Esophagus (tissue), 2 donors: ENCODE data around the gene TMCC1. TPM values are rescaled to one million over a fixed set of nuclear protein-coding genes. Genes with fewer than 3 reads are reported as not detected.
"Not testable (repeated sequence)": the region's sequence is repeated elsewhere in the genome, so short reads cannot be mapped to it uniquely, and the experiment has no call there.

Experiments used
- H3K27ac ChIP-seq, 2 donors: one replicate each; pipeline ENCODE4 v1.5.1; 2013; ENCODE audit warnings: low read depth in 2 of 2, mild to moderate bottlenecking in 2 of 2, inconsistent platforms in 1 of 2, low read length in 1 of 2, moderate library complexity in 1 of 2
- H3K27me3 ChIP-seq, 2 donors: one replicate each; pipeline ENCODE4 v1.6.1; 2013; ENCODE audit warnings: low read length in 2 of 2, control low read depth in 1 of 2, mild to moderate bottlenecking in 1 of 2; ENCODE audit not compliant: insufficient read depth in 2 of 2, control insufficient read depth in 1 of 2
- H3K36me3 ChIP-seq, 2 donors: one replicate each; pipeline ENCODE4 v1.6.1; 2013; ENCODE audit warnings: low read length in 1 of 2; ENCODE audit not compliant: control insufficient read depth in 2 of 2, insufficient read depth in 2 of 2
- H3K4me1 ChIP-seq, 2 donors: one replicate each; pipeline ENCODE4 v1.6.1; 2013; ENCODE audit warnings: low read length in 1 of 2; ENCODE audit not compliant: control insufficient read depth in 2 of 2, insufficient read depth in 2 of 2
- H3K4me3 ChIP-seq, 2 donors: one replicate each; pipeline ENCODE4 v1.5.1; 2013; ENCODE audit warnings: low read length in 2 of 2, mild to moderate bottlenecking in 2 of 2, low read depth in 1 of 2, moderate library complexity in 1 of 2
- H3K9me3 ChIP-seq, 2 donors: one replicate each; pipeline ENCODE4 v1.6.1; 2013; ENCODE audit warnings: mild to moderate bottlenecking in 2 of 2, low read depth in 1 of 2, low read length in 1 of 2, moderate library complexity in 1 of 2; ENCODE audit not compliant: control insufficient read depth in 2 of 2, insufficient read depth in 1 of 2
- WGBS, 2 donors: extraction: QIAGEN DNeasy Blood & Tissue Kit; methylation state at CpG; one replicate each; pipeline ENCODE4 v1.1.7; 2013; 5-methylcytosine and 5-hydroxymethylcytosine counted together
- polyA plus RNA-seq, 2 donors: library from polyadenylated mRNA; stranded (reverse); fragments of 200-250 nt; gene quantifications; one replicate each; pipeline ENCODE4 v1.2.3, GENCODE V29; 2013
- donor health status: healthy with polysubstance abuse.
- donor health status: Bipolar disorder and iron deficiency.

Gene TMCC1
- polyA plus RNA-seq, 2 donors, result 8.4 to 9.5 TPM

GRCh38 chr3:129769616-129770015, 123.9 kb downstream of the TMCC1 start:
- no peak overlapping the region for H3K4me3 ChIP-seq
- WGBS, 2 donors, result 95 to 96% methylated on average over 3 of the region's 3 CpGs
- H3K27me3 ChIP-seq, result no peaks in the 10 kb centered on the region
- H3K36me3 ChIP-seq, result no peaks in the 10 kb centered on the region
- no peaks in the 10 kb centered on the region for H3K4me1 ChIP-seq
- no peak overlapping the region for H3K27ac ChIP-seq
- H3K9me3 ChIP-seq, result no peaks in the 10 kb centered on the region

- Histone ChIP-seq H3K9me3 (no peaks in the 10 kb centered on the region), H3K36me3 (no peaks in the 10 kb centered on the region), H3K4me1 (no peaks in the 10 kb centered on the region), H3K4me3 (no peak overlapping the region), H3K27ac (no peak overlapping the region), H3K27me3 (no peaks in the 10 kb centered on the region)
- 74 to 76% methylated on average over 1 of the region's 1 CpG for WGBS, 2 donors
Measured at GRCh38 chr3:129768728-129769127, 124.8 kb downstream of the TMCC1 start.

GRCh38 chr3:129766135-129766534, 127.4 kb downstream of the TMCC1 start:
- H3K27me3 ChIP-seq, result no peaks in the 10 kb centered on the region
- WGBS, 2 donors, result 80 to 88% methylated on average over 2 of the region's 2 CpGs
- H3K27ac ChIP-seq, result no peak overlapping the region
- no peaks in the 10 kb centered on the region for H3K36me3 ChIP-seq
- no peaks in the 10 kb centered on the region for H3K9me3 ChIP-seq
- no peak overlapping the region for H3K4me3 ChIP-seq
- H3K4me1 ChIP-seq, result no peaks in the 10 kb centered on the region

- no peaks in the 10 kb centered on the region for H3K36me3 ChIP-seq
- H3K27ac ChIP-seq, result no peak overlapping the region
- H3K4me3 ChIP-seq, result no peak overlapping the region
- no peaks in the 10 kb centered on the region for H3K9me3 ChIP-seq
- no peaks in the 10 kb centered on the region for H3K4me1 ChIP-seq
- no peaks in the 10 kb centered on the region for H3K27me3 ChIP-seq
Measured at GRCh38 chr3:129764090-129764489, 129.4 kb downstream of the TMCC1 start.

GRCh38 chr3:129758785-129759320, 134.7 kb downstream of the TMCC1 start:
- 74 to 83% methylated on average over 1 of the region's 1 CpG for WGBS, 2 donors
- Histone ChIP-seq H3K9me3 (no peaks in the 10 kb centered on the region), H3K27ac (no peak overlapping the region), H3K4me3 (no peak overlapping the region), H3K27me3 (no peaks in the 10 kb centered on the region), H3K4me1 (no peaks in the 10 kb centered on the region), H3K36me3 (no peaks in the 10 kb centered on the region)

GRCh38 chr3:129758306-129758705, 135.2 kb downstream of the TMCC1 start:
- Histone ChIP-seq H3K27ac (no peak overlapping the region), H3K36me3 (no peaks in the 10 kb centered on the region), H3K9me3 (no peaks in the 10 kb centered on the region), H3K27me3 (no peaks in the 10 kb centered on the region), H3K4me3 (no peak overlapping the region), H3K4me1 (no peaks in the 10 kb centered on the region)
- WGBS, 2 donors, result 95% methylated on average over 2 of the region's 2 CpGs

- no peak overlapping the region for H3K27ac ChIP-seq
- H3K36me3 ChIP-seq, result no peaks in the 10 kb centered on the region
- WGBS, 2 donors, result 61 to 87% methylated on average over 1 of the region's 1 CpG
- H3K4me3 ChIP-seq, result no peak overlapping the region
- no peaks in the 10 kb centered on the region for H3K27me3 ChIP-seq
- no peaks in the 10 kb centered on the region for H3K9me3 ChIP-seq
- no peaks in the 10 kb centered on the region for H3K4me1 ChIP-seq
Measured at GRCh38 chr3:129756871-129757270, 136.6 kb downstream of the TMCC1 start.

- not testable (repeated sequence) for H3K9me3 ChIP-seq, H3K36me3 ChIP-seq, H3K4me3 ChIP-seq, H3K27ac ChIP-seq, H3K4me1 ChIP-seq, H3K27me3 ChIP-seq
- WGBS, 2 donors, result 74 to 85% methylated on average over 2 of the region's 2 CpGs
Measured at GRCh38 chr3:129751105-129751504, 142.4 kb downstream of the TMCC1 start.

- Histone ChIP-seq H3K4me3 (no peak overlapping the region), H3K27ac (no peak overlapping the region), H3K27me3 (no peaks in the 10 kb centered on the region), H3K9me3 (no peaks in the 10 kb centered on the region), H3K4me1 (peaks cover 0 to 2% of the 10 kb centered on the region in 2 donors), H3K36me3 (no peaks in the 10 kb centered on the region)
Measured at GRCh38 chr3:129749692-129750091, 143.8 kb downstream of the TMCC1 start.

GRCh38 chr3:129747992-129748391, 145.5 kb downstream of the TMCC1 start:
- Histone ChIP-seq H3K9me3 (no peaks in the 10 kb centered on the region), H3K4me1 (peaks cover 0 to 2% of the 10 kb centered on the region in 2 donors)
- WGBS, 2 donors, result 94 to 98% methylated on average over 3 of the region's 3 CpGs

More at GRCh38 chr3:129747992-129748391, 145.5 kb downstream of the TMCC1 start:
- H3K27me3 ChIP-seq, result no peaks in the 10 kb centered on the region
- no peaks in the 10 kb centered on the region for H3K36me3 ChIP-seq
- H3K27ac ChIP-seq, result no peak overlapping the region
- H3K4me3 ChIP-seq, result no peak overlapping the region
